GM23338 (cell line): ENCODE data around the gene TJP2. TPM values are rescaled to one million over a fixed set of nuclear protein-coding genes. Genes with fewer than 3 reads are reported as not detected.

Source experiments
- ATAC-seq: fragments of 200-7000 bp; cut with Tn5 transposase; 3 replicates; pipeline ENCODE4 v1.9.1; 2020
- DNase-seq: peaks from one replicate; pipeline ENCODE4 v3.0.0-alpha.2; 2015; ENCODE audit warnings: low spot score
- H2AFZ ChIP-seq: fragments of 200-600 bp; sonication (generic); 2 replicates; pipeline ENCODE4 v1.8.0; 2016; ENCODE audit warnings: antibody characterized with exemption, mild to moderate bottlenecking, moderate library complexity
- H3F3A ChIP-seq: fragments of 200-600 bp; sonication (generic); replicated peaks from 2 replicates; pipeline ENCODE4 v1.8.0; 2017; ENCODE audit warnings: antibody characterized with exemption, mixed run types, low read depth
- H3K27ac ChIP-seq: fragments of 200-600 bp; sonication (generic); 2 replicates; pipeline ENCODE4 v1.6.1; 2016; ENCODE audit warnings: low read depth
- H3K27me3 ChIP-seq: fragments of 200-600 bp; sonication (generic); 2 replicates; pipeline ENCODE4 v1.8.0; 2016; ENCODE audit warnings: mild to moderate bottlenecking, mixed run types, moderate library complexity; ENCODE audit not compliant: insufficient read depth
- H3K36me3 ChIP-seq: fragments of 200-600 bp; sonication (generic); 2 replicates; pipeline ENCODE4 v1.8.0; 2016; ENCODE audit warnings: mild to moderate bottlenecking; ENCODE audit not compliant: insufficient read depth
- H3K4me1 ChIP-seq: fragments of 200-600 bp; sonication (generic); 2 replicates; pipeline ENCODE4 v1.8.0; 2016; ENCODE audit warnings: mild to moderate bottlenecking, moderate library complexity; ENCODE audit not compliant: insufficient read depth
- H3K4me2 ChIP-seq: fragments of 200-600 bp; sonication (generic); 2 replicates; pipeline ENCODE4 v1.7.1; 2017; ENCODE audit warnings: mixed run types
- H3K4me3 ChIP-seq: fragments of 200-600 bp; sonication (generic); 2 replicates; pipeline ENCODE4 v1.6.1; 2016; ENCODE audit warnings: mixed run types
- H3K79me2 ChIP-seq: fragments of 200-600 bp; sonication (generic); replicated peaks from 2 replicates; pipeline ENCODE4 v1.8.0; 2017; ENCODE audit warnings: mild to moderate bottlenecking; ENCODE audit not compliant: insufficient read depth
- H3K9me2 ChIP-seq: fragments of 200-600 bp; sonication (generic); 2 replicates; pipeline ENCODE4 v1.8.0; 2017; ENCODE audit not compliant: insufficient read depth
- H4K20me1 ChIP-seq: fragments of 200-600 bp; sonication (generic); replicated peaks from 2 replicates; pipeline ENCODE4 v1.8.0; 2017; ENCODE audit warnings: mild to moderate bottlenecking; ENCODE audit not compliant: insufficient read depth
- H3K27ac Mint-ChIP-seq: 2 replicates; pipeline ENCODE4 v1.8.0; 2020; ENCODE audit warnings: inconsistent platforms, mild to moderate bottlenecking, moderate library complexity, mixed read lengths
- H3K27me3 Mint-ChIP-seq: 3 replicates; pipeline ENCODE4 v1.8.0; 2022; ENCODE audit warnings: low read depth, mild to moderate bottlenecking, moderate library complexity, mixed read lengths, inconsistent platforms; ENCODE audit not compliant: insufficient read depth, poor library complexity
- H3K36me3 Mint-ChIP-seq: 3 replicates; pipeline ENCODE4 v1.8.0; 2021; ENCODE audit warnings: low read depth, mild to moderate bottlenecking, inconsistent platforms, moderate library complexity, mixed read lengths
- H3K4me1 Mint-ChIP-seq: 3 replicates; pipeline ENCODE4 v1.8.0; 2020; ENCODE audit warnings: mild to moderate bottlenecking, inconsistent platforms, mixed read lengths
- H3K4me3 Mint-ChIP-seq: 3 replicates; pipeline ENCODE4 v1.8.0; 2021; ENCODE audit warnings: moderate library complexity, mild to moderate bottlenecking, inconsistent platforms, mixed read lengths
- H3K9me3 Mint-ChIP-seq: 3 replicates; pipeline ENCODE4 v1.8.0; 2020; ENCODE audit warnings: moderate library complexity, mild to moderate bottlenecking, inconsistent platforms, mixed read lengths
- CREB1 ChIP-seq: fragments of 250-450 bp; sonication (Bioruptor Pico); IDR thresholded peaks from 2 replicates; pipeline ENCODE4 v1.5.0; 2020; ENCODE audit warnings: low read depth, mild to moderate bottlenecking, moderate library complexity
- EZH2 ChIP-seq: fragments of 200-600 bp; sonication (generic); IDR thresholded peaks from one replicate; pipeline ENCODE4 v1.8.0; 2017; ENCODE audit warnings: antibody characterized with exemption, mild to moderate bottlenecking, low read depth; ENCODE audit not compliant: unreplicated experiment
- EZH2phosphoT487 ChIP-seq: fragments of 200-600 bp; sonication (generic); IDR thresholded peaks from one replicate; pipeline ENCODE4 v1.8.1; 2018; ENCODE audit warnings: antibody characterized with exemption; ENCODE audit not compliant: unreplicated experiment
- JUNB ChIP-seq: IDR thresholded peaks from one replicate; pipeline ENCODE4 v1.6.1; 2016; ENCODE audit warnings: antibody characterized with exemption; ENCODE audit not compliant: unreplicated experiment
- NANOG ChIP-seq: IDR thresholded peaks from 2 replicates; pipeline ENCODE4 v1.6.1; 2016; ENCODE audit warnings: antibody characterized with exemption, borderline replicate concordance
- POLR2AphosphoS5 ChIP-seq: IDR thresholded peaks from 2 replicates; pipeline ENCODE4 v1.6.1; 2016; ENCODE audit warnings: antibody characterized with exemption, low read depth
- STAT1 ChIP-seq: IDR thresholded peaks from one replicate; pipeline ENCODE4 v1.6.1; 2016; ENCODE audit warnings: antibody characterized with exemption; ENCODE audit not compliant: unreplicated experiment
- ZNF114 ChIP-seq: fragments of 250-450 bp; sonication (Bioruptor Pico); IDR thresholded peaks from 2 replicates; pipeline ENCODE4 v1.5.0; 2020; ENCODE audit warnings: mild to moderate bottlenecking, moderate library complexity
- ZNF331 ChIP-seq: fragments of 250-450 bp; sonication (Bioruptor Pico); IDR thresholded peaks from 2 replicates; pipeline ENCODE4 v1.5.0; 2020; ENCODE audit warnings: low read depth, mild to moderate bottlenecking, moderate library complexity
- polyA plus RNA-seq: library from polyadenylated mRNA; unstranded; fragments of >200 nt; fragmentation: Nextera tagmentation; extraction: Ambion mirVana; gene quantifications from 2 replicates; pipeline ENCODE4 v1.2.1, GENCODE V29; 2016
- total RNA-seq: library from RNA; depleted of rRNA; stranded (reverse); fragments of >200 nt; shearing (Covaris generic); gene quantifications from 2 replicates; pipeline ENCODE4 v1.2.3, GENCODE V29; 2014
- TF ChIP-seq, protein P1 (sequence below): fragments of 250-450 bp; sonication (Bioruptor Pico); IDR thresholded peaks from 2 replicates; pipeline ENCODE4 v1.5.0; 2020; ENCODE audit warnings: mild to moderate bottlenecking, moderate library complexity
- TF ChIP-seq, protein P2 (sequence below): IDR thresholded peaks from one replicate; pipeline ENCODE4 v1.6.1; 2018; ENCODE audit warnings: antibody characterized with exemption; ENCODE audit not compliant: unreplicated experiment
- TF ChIP-seq, protein P3 (sequence below), 2 experiments: fragments of 200-600 bp in 1 of 2; sonication (generic) in 1 of 2; conservative IDR thresholded peaks; 2 replicates each; pipeline versions ENCODE4 v1.5.1 to v1.6.1; 2016 to 2017; ENCODE audit warnings: antibody characterized with exemption in 2 of 2, low read depth in 2 of 2, mild to moderate bottlenecking in 2 of 2, moderate library complexity in 1 of 2
- TF ChIP-seq, protein P4 (sequence below): IDR thresholded peaks from 2 replicates; pipeline ENCODE4 v1.6.1; 2016; ENCODE audit warnings: antibody characterized with exemption

The TJP2 gene
- total and polyA plus RNA-seq, 2 experiments from 2014 or later: 37.6 to 234 TPM

DNA sequence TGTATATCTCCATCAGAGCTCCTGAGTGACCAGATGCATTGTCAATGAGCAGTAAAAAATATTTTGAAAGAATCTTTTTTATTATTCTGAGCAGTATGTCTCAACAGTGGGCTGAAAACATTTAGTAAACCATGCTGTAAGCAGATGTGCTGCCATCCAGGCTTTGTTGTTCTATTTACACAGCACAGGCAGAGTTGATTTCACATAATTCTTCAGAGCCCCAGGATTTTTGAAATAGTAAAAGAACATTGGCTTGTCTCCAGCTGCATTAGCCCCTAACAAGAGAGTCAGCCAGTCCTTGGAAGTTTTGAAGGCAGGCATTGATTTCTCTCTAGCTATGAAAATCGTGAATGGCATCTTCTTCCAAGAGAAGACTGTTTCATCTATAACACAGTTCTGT is 125.7 kb downstream of the TJP2 start:
- Histone ChIP-seq H3K4me2 (no peak overlapping the region), H3K27ac (no peak overlapping the region), H3K27me3 (no peaks in the 10 kb centered on the region), H3F3A (no peaks in the 10 kb centered on the region), H3K9me2 (no peaks in the 10 kb centered on the region), H3K79me2 (no peaks in the 10 kb centered on the region), H4K20me1 (no peaks in the 10 kb centered on the region), H2AFZ (peak overlapping the region; percentile 38), H3K36me3 (no peaks in the 10 kb centered on the region; the same call in 1 of the 2 replicates), H3K4me3 (no peak overlapping the region), H3K4me1 (no peaks in the 10 kb centered on the region)
- no peaks in the 10 kb centered on the region; the same call in 2 of the 3 replicates for H3K9me3 Mint-ChIP-seq
- no peak overlapping the region for H3K4me3 Mint-ChIP-seq
- ATAC-seq (no peak), DNase-seq (no peak)
- no peaks in the 10 kb centered on the region for H3K36me3 Mint-ChIP-seq
- TF ChIP-seq NANOG (no peak), JUNB (no peak), EZH2 (no peak), POLR2AphosphoS5 (no peak), CREB1 (CRISPR knock-in tag) (no peak), ZNF331 (CRISPR knock-in tag) (no peak), EZH2phosphoT487 (no peak), STAT1 (no peak), ZNF114 (no peak)
- TF ChIP-seq, protein P1, sequence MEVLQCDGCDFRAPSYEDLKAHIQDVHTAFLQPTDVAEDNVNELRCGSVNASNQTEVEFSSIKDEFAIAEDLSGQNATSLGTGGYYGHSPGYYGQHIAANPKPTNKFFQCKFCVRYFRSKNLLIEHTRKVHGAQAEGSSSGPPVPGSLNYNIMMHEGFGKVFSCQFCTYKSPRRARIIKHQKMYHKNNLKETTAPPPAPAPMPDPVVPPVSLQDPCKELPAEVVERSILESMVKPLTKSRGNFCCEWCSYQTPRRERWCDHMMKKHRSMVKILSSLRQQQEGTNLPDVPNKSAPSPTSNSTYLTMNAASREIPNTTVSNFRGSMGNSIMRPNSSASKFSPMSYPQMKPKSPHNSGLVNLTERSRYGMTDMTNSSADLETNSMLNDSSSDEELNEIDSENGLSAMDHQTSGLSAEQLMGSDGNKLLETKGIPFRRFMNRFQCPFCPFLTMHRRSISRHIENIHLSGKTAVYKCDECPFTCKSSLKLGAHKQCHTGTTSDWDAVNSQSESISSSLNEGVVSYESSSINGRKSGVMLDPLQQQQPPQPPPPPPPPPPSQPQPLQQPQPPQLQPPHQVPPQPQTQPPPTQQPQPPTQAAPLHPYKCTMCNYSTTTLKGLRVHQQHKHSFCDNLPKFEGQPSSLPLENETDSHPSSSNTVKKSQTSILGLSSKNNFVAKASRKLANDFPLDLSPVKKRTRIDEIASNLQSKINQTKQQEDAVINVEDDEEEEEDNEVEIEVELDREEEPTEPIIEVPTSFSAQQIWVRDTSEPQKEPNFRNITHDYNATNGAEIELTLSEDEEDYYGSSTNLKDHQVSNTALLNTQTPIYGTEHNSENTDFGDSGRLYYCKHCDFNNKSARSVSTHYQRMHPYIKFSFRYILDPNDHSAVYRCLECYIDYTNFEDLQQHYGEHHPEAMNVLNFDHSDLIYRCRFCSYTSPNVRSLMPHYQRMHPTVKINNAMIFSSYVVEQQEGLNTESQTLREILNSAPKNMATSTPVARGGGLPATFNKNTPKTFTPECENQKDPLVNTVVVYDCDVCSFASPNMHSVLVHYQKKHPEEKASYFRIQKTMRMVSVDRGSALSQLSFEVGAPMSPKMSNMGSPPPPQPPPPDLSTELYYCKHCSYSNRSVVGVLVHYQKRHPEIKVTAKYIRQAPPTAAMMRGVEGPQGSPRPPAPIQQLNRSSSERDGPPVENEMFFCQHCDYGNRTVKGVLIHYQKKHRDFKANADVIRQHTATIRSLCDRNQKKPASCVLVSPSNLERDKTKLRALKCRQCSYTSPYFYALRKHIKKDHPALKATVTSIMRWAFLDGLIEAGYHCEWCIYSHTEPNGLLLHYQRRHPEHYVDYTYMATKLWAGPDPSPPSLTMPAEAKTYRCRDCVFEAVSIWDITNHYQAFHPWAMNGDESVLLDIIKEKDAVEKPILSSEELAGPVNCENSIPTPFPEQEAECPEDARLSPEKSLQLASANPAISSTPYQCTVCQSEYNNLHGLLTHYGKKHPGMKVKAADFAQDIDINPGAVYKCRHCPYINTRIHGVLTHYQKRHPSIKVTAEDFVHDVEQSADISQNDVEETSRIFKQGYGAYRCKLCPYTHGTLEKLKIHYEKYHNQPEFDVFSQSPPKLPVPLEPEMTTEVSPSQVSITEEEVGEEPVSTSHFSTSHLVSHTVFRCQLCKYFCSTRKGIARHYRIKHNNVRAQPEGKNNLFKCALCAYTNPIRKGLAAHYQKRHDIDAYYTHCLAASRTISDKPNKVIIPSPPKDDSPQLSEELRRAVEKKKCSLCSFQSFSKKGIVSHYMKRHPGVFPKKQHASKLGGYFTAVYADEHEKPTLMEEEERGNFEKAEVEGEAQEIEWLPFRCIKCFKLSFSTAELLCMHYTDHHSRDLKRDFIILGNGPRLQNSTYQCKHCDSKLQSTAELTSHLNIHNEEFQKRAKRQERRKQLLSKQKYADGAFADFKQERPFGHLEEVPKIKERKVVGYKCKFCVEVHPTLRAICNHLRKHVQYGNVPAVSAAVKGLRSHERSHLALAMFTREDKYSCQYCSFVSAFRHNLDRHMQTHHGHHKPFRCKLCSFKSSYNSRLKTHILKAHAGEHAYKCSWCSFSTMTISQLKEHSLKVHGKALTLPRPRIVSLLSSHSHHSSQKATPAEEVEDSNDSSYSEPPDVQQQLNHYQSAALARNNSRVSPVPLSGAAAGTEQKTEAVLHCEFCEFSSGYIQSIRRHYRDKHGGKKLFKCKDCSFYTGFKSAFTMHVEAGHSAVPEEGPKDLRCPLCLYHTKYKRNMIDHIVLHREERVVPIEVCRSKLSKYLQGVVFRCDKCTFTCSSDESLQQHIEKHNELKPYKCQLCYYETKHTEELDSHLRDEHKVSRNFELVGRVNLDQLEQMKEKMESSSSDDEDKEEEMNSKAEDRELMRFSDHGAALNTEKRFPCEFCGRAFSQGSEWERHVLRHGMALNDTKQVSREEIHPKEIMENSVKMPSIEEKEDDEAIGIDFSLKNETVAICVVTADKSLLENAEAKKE (CRISPR knock-in tag): no peak
- TF ChIP-seq, protein P2, sequence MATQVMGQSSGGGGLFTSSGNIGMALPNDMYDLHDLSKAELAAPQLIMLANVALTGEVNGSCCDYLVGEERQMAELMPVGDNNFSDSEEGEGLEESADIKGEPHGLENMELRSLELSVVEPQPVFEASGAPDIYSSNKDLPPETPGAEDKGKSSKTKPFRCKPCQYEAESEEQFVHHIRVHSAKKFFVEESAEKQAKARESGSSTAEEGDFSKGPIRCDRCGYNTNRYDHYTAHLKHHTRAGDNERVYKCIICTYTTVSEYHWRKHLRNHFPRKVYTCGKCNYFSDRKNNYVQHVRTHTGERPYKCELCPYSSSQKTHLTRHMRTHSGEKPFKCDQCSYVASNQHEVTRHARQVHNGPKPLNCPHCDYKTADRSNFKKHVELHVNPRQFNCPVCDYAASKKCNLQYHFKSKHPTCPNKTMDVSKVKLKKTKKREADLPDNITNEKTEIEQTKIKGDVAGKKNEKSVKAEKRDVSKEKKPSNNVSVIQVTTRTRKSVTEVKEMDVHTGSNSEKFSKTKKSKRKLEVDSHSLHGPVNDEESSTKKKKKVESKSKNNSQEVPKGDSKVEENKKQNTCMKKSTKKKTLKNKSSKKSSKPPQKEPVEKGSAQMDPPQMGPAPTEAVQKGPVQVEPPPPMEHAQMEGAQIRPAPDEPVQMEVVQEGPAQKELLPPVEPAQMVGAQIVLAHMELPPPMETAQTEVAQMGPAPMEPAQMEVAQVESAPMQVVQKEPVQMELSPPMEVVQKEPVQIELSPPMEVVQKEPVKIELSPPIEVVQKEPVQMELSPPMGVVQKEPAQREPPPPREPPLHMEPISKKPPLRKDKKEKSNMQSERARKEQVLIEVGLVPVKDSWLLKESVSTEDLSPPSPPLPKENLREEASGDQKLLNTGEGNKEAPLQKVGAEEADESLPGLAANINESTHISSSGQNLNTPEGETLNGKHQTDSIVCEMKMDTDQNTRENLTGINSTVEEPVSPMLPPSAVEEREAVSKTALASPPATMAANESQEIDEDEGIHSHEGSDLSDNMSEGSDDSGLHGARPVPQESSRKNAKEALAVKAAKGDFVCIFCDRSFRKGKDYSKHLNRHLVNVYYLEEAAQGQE: no peak
- TF ChIP-seq, protein P3, sequence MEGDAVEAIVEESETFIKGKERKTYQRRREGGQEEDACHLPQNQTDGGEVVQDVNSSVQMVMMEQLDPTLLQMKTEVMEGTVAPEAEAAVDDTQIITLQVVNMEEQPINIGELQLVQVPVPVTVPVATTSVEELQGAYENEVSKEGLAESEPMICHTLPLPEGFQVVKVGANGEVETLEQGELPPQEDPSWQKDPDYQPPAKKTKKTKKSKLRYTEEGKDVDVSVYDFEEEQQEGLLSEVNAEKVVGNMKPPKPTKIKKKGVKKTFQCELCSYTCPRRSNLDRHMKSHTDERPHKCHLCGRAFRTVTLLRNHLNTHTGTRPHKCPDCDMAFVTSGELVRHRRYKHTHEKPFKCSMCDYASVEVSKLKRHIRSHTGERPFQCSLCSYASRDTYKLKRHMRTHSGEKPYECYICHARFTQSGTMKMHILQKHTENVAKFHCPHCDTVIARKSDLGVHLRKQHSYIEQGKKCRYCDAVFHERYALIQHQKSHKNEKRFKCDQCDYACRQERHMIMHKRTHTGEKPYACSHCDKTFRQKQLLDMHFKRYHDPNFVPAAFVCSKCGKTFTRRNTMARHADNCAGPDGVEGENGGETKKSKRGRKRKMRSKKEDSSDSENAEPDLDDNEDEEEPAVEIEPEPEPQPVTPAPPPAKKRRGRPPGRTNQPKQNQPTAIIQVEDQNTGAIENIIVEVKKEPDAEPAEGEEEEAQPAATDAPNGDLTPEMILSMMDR (conservative IDR thresholded peaks at IDR 0.05; ENCODE audit: low read depth in 2 of 2): no peak
- TF ChIP-seq, protein P4, sequence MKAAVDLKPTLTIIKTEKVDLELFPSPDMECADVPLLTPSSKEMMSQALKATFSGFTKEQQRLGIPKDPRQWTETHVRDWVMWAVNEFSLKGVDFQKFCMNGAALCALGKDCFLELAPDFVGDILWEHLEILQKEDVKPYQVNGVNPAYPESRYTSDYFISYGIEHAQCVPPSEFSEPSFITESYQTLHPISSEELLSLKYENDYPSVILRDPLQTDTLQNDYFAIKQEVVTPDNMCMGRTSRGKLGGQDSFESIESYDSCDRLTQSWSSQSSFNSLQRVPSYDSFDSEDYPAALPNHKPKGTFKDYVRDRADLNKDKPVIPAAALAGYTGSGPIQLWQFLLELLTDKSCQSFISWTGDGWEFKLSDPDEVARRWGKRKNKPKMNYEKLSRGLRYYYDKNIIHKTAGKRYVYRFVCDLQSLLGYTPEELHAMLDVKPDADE: no peak
- H3K27ac Mint-ChIP-seq: no peak overlapping the region
- H3K27me3 Mint-ChIP-seq: peaks cover 4% of the 10 kb centered on the region
- no peaks in the 10 kb centered on the region for H3K4me1 Mint-ChIP-seq
